Measurements from ENCODE around the gene HCN3.

The HCN3 gene

GRCh38 chr1:155255243-155256007 lies 21.8 kb upstream of the HCN3 start, which contains the start of gene ENTREP3:
TSS of gene ENTREP3 (minus strand) at chr1:155255483. CDS start at chr1:155254877, 606 bp downstream.
- no peak within 1 kb of the TSS for H3K27ac ChIP-seq (ENCODE audit: low read length)

DNA sequence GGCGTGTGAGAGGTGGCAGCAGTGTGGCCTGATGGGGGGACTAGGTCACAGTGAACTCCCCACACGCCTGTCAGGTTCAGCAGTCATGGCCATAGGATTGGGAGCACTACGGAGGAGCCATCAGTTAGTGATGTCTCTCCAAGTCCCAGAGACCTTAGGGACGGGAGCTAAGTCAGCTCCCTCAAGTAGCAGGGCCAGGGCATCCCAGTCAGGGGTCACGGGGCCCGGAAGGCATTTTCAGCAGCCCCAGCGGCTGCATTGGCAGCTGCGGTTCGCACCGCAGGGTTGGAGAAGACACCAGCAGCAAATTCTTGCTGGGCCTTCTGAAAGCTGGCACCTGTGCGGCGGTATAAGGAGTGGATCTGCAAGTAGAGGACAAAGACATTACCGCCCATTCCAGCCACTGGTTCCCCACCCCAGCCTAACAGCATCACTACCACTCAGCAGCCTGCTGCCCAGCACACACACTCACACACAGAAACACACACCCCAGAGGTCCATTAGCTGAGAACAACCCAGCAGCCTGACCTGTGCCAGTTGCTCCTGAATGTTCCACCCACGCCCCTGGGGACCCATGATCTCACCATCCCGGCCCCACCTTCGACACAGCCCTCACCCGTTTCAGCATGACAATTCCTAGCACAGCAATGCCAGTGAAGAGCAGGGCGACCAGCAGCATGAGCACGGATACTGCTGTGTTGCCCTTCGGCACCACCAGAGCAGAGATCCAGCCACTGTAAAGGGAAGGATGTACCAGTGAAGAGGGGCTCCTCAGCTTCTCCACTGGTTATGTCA lies 21.0 kb upstream of the HCN3 start:
- peaks cover 9% of the 10 kb centered on the region for H3K36me3 ChIP-seq (ENCODE audit: control insufficient read depth, low read depth, low read length)
- H3K4me1 ChIP-seq (ENCODE audit: control insufficient read depth, low read depth, low read length): no peaks in the 10 kb centered on the region
- H3K9ac ChIP-seq (ENCODE audit: low read length): no peak overlapping the region
- no peaks in the 10 kb centered on the region for H3K27me3 ChIP-seq (ENCODE audit: control insufficient read depth, insufficient read depth, low read length)
- H3K4me3 ChIP-seq (ENCODE audit: low read length): peak overlapping the region; percentile 67
- no peak overlapping the region for H3K27ac ChIP-seq (ENCODE audit: low read length)
- H3K9me3 ChIP-seq (ENCODE audit: control insufficient read depth, low read depth, low read length): no peaks in the 10 kb centered on the region

More at GRCh38 chr1:155255243-155256007, 21.8 kb upstream of the HCN3 start, which contains the start of gene ENTREP3:
- Histone ChIP-seq H3K9me3 (ENCODE audit: control insufficient read depth, low read depth, low read length) (no peaks in the 10 kb centered on the region), H3K9ac (ENCODE audit: low read length) (peak within 1 kb of the TSS; percentile 42), H3K36me3 (ENCODE audit: control insufficient read depth, low read depth, low read length) (peaks cover 9% of the 10 kb centered on the region), H3K27me3 (ENCODE audit: control insufficient read depth, insufficient read depth, low read length) (no peaks in the 10 kb centered on the region), H3K4me1 (ENCODE audit: control insufficient read depth, low read depth, low read length) (no peaks in the 10 kb centered on the region), H3K4me3 (ENCODE audit: low read length) (peak within 1 kb of the TSS; percentile 67)

GRCh38 chr1:155260276-155260675 lies 17.0 kb upstream of the HCN3 start:
- H3K9ac ChIP-seq (ENCODE audit: low read length): no peak overlapping the region
- no peaks in the 10 kb centered on the region for H3K27me3 ChIP-seq (ENCODE audit: control insufficient read depth, insufficient read depth, low read length)
- no peak overlapping the region for H3K27ac ChIP-seq (ENCODE audit: low read length)
- H3K4me3 ChIP-seq (ENCODE audit: low read length): no peak overlapping the region
- peaks cover 34% of the 10 kb centered on the region for H3K36me3 ChIP-seq (ENCODE audit: control insufficient read depth, low read depth, low read length)
- peaks cover 5% of the 10 kb centered on the region for H3K4me1 ChIP-seq (ENCODE audit: control insufficient read depth, low read depth, low read length)
- H3K9me3 ChIP-seq (ENCODE audit: control insufficient read depth, low read depth, low read length): no peaks in the 10 kb centered on the region

GRCh38 chr1:155261493-155261851 lies 15.8 kb upstream of the HCN3 start:
- Histone ChIP-seq H3K27ac (ENCODE audit: low read length) (no peak overlapping the region), H3K4me3 (ENCODE audit: low read length) (peak overlapping the region; percentile 86), H3K27me3 (ENCODE audit: control insufficient read depth, insufficient read depth, low read length) (no peaks in the 10 kb centered on the region), H3K9me3 (ENCODE audit: control insufficient read depth, low read depth, low read length) (no peaks in the 10 kb centered on the region), H3K4me1 (ENCODE audit: control insufficient read depth, low read depth, low read length) (peaks cover 5% of the 10 kb centered on the region), H3K9ac (ENCODE audit: low read length) (peak overlapping the region; percentile 71), H3K36me3 (ENCODE audit: control insufficient read depth, low read depth, low read length) (peaks cover 44% of the 10 kb centered on the region)

DNA sequence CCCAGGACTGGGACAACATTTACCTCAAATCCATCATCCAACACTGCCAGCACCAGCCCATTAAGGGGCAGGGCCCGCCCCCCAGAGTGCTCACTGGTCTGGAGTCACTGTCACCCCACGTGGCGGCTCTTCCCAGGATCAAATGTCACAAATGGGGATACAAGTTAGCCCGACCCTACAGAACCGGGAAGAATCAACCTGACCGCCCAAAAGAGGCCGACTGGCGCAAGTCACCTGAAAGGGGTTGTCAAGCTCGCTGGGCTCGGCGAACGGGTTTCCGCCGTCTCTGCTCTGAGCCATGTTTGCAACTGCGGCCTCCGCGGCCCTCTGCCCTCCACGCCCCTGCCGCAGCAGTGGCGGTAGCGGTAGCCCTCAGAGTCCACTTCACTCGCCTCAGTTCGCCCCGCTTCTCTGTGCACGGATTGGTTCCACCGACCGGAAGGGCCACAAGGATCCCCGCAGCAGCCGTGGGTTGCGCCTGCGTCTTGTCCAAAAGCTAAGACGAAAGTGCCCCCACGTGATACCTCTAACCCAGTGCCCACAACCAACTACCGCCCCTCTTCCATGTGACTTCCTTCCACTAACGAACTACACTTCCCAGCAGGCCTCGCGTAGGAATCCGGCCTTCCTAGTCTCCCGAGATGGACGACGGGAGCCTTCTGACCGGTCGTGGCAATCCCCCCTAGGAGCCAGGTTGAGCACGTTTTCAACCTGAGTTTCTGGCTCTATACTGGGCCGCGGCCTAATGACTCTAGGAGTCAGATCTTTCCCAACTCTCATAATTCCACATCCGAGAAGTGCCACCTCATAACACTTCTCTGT lies 15.2 kb upstream of the HCN3 start, which contains the start of gene SCAMP3:
Gene SCAMP3 (minus strand): TSS at position 509 of the 822 bp plus-strand sequence. CDS start 209 bp downstream, at position 300.
- Histone ChIP-seq H3K4me1 (ENCODE audit: control insufficient read depth, low read depth, low read length) (peaks cover 5% of the 10 kb centered on the region), H3K9me3 (ENCODE audit: control insufficient read depth, low read depth, low read length) (no peaks in the 10 kb centered on the region), H3K27me3 (ENCODE audit: control insufficient read depth, insufficient read depth, low read length) (no peaks in the 10 kb centered on the region), H3K9ac (ENCODE audit: low read length) (peak within 1 kb of the TSS; percentile 71), H3K36me3 (ENCODE audit: control insufficient read depth, low read depth, low read length) (peaks cover 47% of the 10 kb centered on the region), H3K27ac (ENCODE audit: low read length) (peak within 1 kb of the TSS; percentile 41), H3K4me3 (ENCODE audit: low read length) (peak within 1 kb of the TSS; percentile 86)

- Histone ChIP-seq H3K36me3 (ENCODE audit: control insufficient read depth, low read depth, low read length) (peaks cover 56% of the 10 kb centered on the region), H3K9ac (ENCODE audit: low read length) (no peak overlapping the region), H3K4me1 (ENCODE audit: control insufficient read depth, low read depth, low read length) (peaks cover 5% of the 10 kb centered on the region), H3K9me3 (ENCODE audit: control insufficient read depth, low read depth, low read length) (no peaks in the 10 kb centered on the region), H3K4me3 (ENCODE audit: low read length) (no peak overlapping the region), H3K27me3 (ENCODE audit: control insufficient read depth, insufficient read depth, low read length) (no peaks in the 10 kb centered on the region), H3K27ac (ENCODE audit: low read length) (no peak overlapping the region)
Observed at GRCh38 chr1:155263067-155263466, 14.2 kb upstream of the HCN3 start.

DNA sequence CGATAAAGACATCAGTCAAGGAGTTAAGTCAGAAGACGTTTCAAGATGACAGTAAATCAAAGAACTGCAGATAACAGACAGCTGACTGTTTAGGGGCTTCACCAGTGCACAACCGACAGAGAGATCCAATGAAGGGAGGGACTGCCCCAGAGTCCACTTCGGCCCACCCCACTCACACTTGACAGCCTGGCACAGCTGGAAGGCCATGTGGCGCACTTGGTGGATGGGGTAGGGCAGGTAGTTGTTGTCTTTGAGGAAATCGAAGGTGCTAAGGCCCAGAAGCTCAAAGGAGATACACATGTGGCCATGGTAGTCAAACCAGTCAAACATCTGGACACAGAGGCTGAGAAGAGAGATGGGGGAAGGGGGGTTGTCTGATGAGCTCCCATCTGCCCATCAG lies 10.7 kb upstream of the HCN3 start:
- Histone ChIP-seq H3K4me1 (ENCODE audit: control insufficient read depth, low read depth, low read length) (peaks cover 5% of the 10 kb centered on the region), H3K36me3 (ENCODE audit: control insufficient read depth, low read depth, low read length) (peaks cover 82% of the 10 kb centered on the region), H3K27ac (ENCODE audit: low read length) (no peak overlapping the region), H3K4me3 (ENCODE audit: low read length) (no peak overlapping the region), H3K9ac (ENCODE audit: low read length) (no peak overlapping the region), H3K9me3 (ENCODE audit: control insufficient read depth, low read depth, low read length) (no peaks in the 10 kb centered on the region), H3K27me3 (ENCODE audit: control insufficient read depth, insufficient read depth, low read length) (no peaks in the 10 kb centered on the region)

GRCh38 chr1:155267373-155267772 lies 9.9 kb upstream of the HCN3 start:
- no peak overlapping the region for H3K9ac ChIP-seq (ENCODE audit: low read length)
- H3K4me3 ChIP-seq (ENCODE audit: low read length): no peak overlapping the region
- no peaks in the 10 kb centered on the region for H3K27me3 ChIP-seq (ENCODE audit: control insufficient read depth, insufficient read depth, low read length)
- peaks cover 84% of the 10 kb centered on the region for H3K36me3 ChIP-seq (ENCODE audit: control insufficient read depth, low read depth, low read length)
- peaks cover 5% of the 10 kb centered on the region for H3K4me1 ChIP-seq (ENCODE audit: control insufficient read depth, low read depth, low read length)
- H3K27ac ChIP-seq (ENCODE audit: low read length): no peak overlapping the region
- H3K9me3 ChIP-seq (ENCODE audit: control insufficient read depth, low read depth, low read length): no peaks in the 10 kb centered on the region

DNA sequence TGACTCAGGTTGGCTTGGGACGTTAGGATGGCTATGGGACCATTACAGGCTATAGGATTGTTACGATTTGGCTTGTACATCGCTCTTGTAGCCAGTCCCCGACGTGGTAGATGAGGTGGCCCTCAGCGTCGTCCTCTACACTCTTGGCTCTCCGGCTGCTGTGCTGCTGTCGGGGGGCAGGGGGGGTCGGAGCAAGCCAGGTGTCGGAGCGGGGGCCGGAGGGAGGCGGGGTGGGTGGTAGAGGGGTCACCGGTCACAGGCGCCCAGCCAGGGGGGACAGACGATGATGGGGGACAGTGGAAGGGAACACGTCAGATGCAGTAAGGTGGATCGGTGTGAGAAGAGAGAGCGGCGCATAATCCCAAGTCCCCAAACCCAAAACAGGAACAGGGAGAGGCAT lies 8.6 kb upstream of the HCN3 start:
- no peaks in the 10 kb centered on the region for H3K27me3 ChIP-seq (ENCODE audit: control insufficient read depth, insufficient read depth, low read length)
- H3K4me1 ChIP-seq (ENCODE audit: control insufficient read depth, low read depth, low read length): no peaks in the 10 kb centered on the region
- H3K27ac ChIP-seq (ENCODE audit: low read length): no peak overlapping the region
- H3K9ac ChIP-seq (ENCODE audit: low read length): no peak overlapping the region
- no peaks in the 10 kb centered on the region for H3K9me3 ChIP-seq (ENCODE audit: control insufficient read depth, low read depth, low read length)
- H3K4me3 ChIP-seq (ENCODE audit: low read length): no peak overlapping the region
- peaks cover 74% of the 10 kb centered on the region for H3K36me3 ChIP-seq (ENCODE audit: control insufficient read depth, low read depth, low read length)

DNA sequence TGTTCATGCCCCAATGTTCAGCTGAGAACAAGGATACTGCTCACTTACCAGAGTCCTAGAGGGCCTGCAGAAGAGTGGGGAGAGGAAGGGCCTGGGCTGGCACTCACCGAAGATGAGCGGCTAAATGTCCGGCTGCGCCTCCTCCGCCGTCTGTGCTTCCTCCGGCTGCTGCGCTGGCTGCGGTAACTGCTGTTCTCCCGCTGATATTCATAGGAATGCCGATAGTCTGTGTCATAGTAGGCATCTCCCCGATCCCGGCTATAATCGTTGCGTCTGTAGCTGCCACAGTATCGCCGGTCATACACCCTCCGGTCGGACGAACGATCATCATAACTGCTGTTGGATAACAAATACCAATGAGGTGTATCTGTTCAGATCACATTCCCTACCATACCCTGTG lies 7.9 kb upstream of the HCN3 start:
- H3K9ac ChIP-seq (ENCODE audit: low read length): no peak overlapping the region

More for the DNA sequence above, 7.9 kb upstream of the HCN3 start:
- no peak overlapping the region for H3K4me3 ChIP-seq (ENCODE audit: low read length)
- no peak overlapping the region for H3K27ac ChIP-seq (ENCODE audit: low read length)
- peaks cover 67% of the 10 kb centered on the region for H3K36me3 ChIP-seq (ENCODE audit: control insufficient read depth, low read depth, low read length)
- H3K27me3 ChIP-seq (ENCODE audit: control insufficient read depth, insufficient read depth, low read length): no peaks in the 10 kb centered on the region
- H3K9me3 ChIP-seq (ENCODE audit: control insufficient read depth, low read depth, low read length): no peaks in the 10 kb centered on the region
- peaks cover 4% of the 10 kb centered on the region for H3K4me1 ChIP-seq (ENCODE audit: control insufficient read depth, low read depth, low read length)
